ENCODE data around the gene CCNL2. TPM values are rescaled to one million over a fixed set of nuclear protein-coding genes. Genes with fewer than 3 reads are reported as not detected.

The CCNL2 gene
- total and polyA plus RNA-seq, 2 of the 13 experiments (the other 11 are each of a cell fraction or from before 2014, with no cell fraction given): 105 to 340 TPM

- no peak for TF ChIP-seq GMEB2 (CRISPR knock-in tag; IDR thresholded peaks at IDR 0.05; ENCODE audit: low read depth)
- no peak for TF ChIP-seq ZNF850 (CRISPR knock-in tag; conservative IDR thresholded peaks at IDR 0.05)
- no peak for TF ChIP-seq ZBTB7A (CRISPR knock-in tag; IDR thresholded peaks at IDR 0.05)
- no peak for TF ChIP-seq ONECUT2 (CRISPR knock-in tag; IDR thresholded peaks at IDR 0.05)
- no peak for TF ChIP-seq ZNF282 (IDR thresholded peaks at IDR 0.05; ENCODE audit: partially characterized antibody)
- TF ChIP-seq ZNF788 (CRISPR knock-in tag; IDR thresholded peaks at IDR 0.05; ENCODE audit: borderline replicate concordance): no peak
- no peak for TF ChIP-seq RFXAP (CRISPR knock-in tag; IDR thresholded peaks at IDR 0.05; ENCODE audit: borderline replicate concordance)
- TF ChIP-seq ZNF256 (CRISPR knock-in tag; conservative IDR thresholded peaks at IDR 0.05): no peak
- TF ChIP-seq POLR2AphosphoS5 (IDR thresholded peaks at IDR 0.05; ENCODE audit: low read depth, low read length): peak; percentile 35; the same call in 1 of the 2 replicates
- TF ChIP-seq GATAD1 (CRISPR knock-in tag; IDR thresholded peaks at IDR 0.05): peak; percentile 51; the same call in 1 of the 2 replicates
- no peak for TF ChIP-seq ZNF891 (CRISPR knock-in tag; IDR thresholded peaks at IDR 0.05)
- TF ChIP-seq ZFP91 (CRISPR knock-in tag; IDR thresholded peaks at IDR 0.05; ENCODE audit: borderline replicate concordance): peak; percentile 58; the same call in 1 of the 2 replicates
- no peak for TF ChIP-seq ZXDC (CRISPR knock-in tag; IDR thresholded peaks at IDR 0.05)
- TF ChIP-seq ZC3H13 (CRISPR knock-in tag; IDR thresholded peaks at IDR 0.05): no peak
- peak; percentile 47 for TF ChIP-seq SKI (IDR thresholded peaks at IDR 0.05; ENCODE audit: partially characterized antibody)
- no peak for TF ChIP-seq ZNF34 (CRISPR knock-in tag; IDR thresholded peaks at IDR 0.05; ENCODE audit: borderline replicate concordance)
- TF ChIP-seq ETS1 (CRISPR knock-in tag; IDR thresholded peaks at IDR 0.05): no peak
- no peak for TF ChIP-seq RFX1 (IDR thresholded peaks at IDR 0.05)
- peak; percentile 65 for TF ChIP-seq ZNF687 (CRISPR knock-in tag; IDR thresholded peaks at IDR 0.05)
These were observed 37.1 kb downstream of the CCNL2 start (continued) for GRCh38 chr1:1361982-1362423.
